ENCODE results near the gene MEGF6. TPM values are rescaled to one million over a fixed set of nuclear protein-coding genes. Genes with fewer than 3 reads are reported as not detected.

The MEGF6 gene
- total and polyA plus RNA-seq, 9 of the 15 experiments (the other 6 are each of a cell fraction or from before 2014, with no cell fraction given): 0.03 to 1.7 (median 0.24) TPM; not detected in 3

DNA sequence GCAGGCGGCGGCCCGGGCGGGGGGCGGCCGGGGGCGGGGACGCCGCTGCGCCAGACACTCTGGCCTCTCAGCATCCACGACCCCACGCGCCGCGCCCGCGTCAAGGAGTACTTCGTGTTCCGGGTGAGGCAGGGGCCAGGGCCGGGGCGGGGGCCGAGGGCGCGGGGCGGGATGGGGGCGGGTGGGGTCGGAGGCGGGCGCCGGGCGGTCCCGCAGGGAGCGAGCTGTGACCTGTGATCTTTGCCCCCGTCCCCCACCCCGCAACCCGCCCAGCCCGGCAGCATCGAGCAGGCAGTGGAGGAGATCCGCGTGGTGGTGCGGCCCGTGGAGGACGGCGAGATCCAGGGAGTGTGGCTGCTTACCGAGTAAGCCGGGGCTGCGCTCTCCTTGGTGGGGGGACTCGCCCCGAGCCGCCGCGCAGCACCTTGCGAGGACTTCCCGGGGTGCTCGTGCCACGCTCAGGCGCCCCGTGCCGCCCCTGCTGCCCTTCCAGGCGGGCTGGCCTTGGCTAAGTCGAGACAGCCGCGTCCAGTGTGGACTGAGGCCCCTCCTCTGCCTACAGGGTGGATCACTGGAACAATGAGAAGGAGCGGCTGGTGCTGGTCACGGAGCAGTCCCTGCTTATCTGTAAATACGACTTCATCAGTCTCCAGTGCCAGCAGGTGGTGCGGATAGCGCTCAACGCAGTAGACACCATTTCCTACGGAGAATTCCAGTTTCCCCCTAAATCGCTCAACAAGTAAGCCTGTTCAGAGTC, 14.0 kb upstream of the MEGF6 start (continued):
- TF ChIP-seq, protein P1, sequence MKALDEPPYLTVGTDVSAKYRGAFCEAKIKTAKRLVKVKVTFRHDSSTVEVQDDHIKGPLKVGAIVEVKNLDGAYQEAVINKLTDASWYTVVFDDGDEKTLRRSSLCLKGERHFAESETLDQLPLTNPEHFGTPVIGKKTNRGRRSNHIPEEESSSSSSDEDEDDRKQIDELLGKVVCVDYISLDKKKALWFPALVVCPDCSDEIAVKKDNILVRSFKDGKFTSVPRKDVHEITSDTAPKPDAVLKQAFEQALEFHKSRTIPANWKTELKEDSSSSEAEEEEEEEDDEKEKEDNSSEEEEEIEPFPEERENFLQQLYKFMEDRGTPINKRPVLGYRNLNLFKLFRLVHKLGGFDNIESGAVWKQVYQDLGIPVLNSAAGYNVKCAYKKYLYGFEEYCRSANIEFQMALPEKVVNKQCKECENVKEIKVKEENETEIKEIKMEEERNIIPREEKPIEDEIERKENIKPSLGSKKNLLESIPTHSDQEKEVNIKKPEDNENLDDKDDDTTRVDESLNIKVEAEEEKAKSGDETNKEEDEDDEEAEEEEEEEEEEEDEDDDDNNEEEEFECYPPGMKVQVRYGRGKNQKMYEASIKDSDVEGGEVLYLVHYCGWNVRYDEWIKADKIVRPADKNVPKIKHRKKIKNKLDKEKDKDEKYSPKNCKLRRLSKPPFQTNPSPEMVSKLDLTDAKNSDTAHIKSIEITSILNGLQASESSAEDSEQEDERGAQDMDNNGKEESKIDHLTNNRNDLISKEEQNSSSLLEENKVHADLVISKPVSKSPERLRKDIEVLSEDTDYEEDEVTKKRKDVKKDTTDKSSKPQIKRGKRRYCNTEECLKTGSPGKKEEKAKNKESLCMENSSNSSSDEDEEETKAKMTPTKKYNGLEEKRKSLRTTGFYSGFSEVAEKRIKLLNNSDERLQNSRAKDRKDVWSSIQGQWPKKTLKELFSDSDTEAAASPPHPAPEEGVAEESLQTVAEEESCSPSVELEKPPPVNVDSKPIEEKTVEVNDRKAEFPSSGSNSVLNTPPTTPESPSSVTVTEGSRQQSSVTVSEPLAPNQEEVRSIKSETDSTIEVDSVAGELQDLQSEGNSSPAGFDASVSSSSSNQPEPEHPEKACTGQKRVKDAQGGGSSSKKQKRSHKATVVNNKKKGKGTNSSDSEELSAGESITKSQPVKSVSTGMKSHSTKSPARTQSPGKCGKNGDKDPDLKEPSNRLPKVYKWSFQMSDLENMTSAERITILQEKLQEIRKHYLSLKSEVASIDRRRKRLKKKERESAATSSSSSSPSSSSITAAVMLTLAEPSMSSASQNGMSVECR (CRISPR knock-in tag; IDR thresholded peaks at IDR 0.05): peak; percentile 49; the same call in 1 of the 2 replicates
- no peak for TF ChIP-seq ZNF766 (CRISPR knock-in tag; conservative IDR thresholded peaks at IDR 0.05)
- TF ChIP-seq, protein P2, sequence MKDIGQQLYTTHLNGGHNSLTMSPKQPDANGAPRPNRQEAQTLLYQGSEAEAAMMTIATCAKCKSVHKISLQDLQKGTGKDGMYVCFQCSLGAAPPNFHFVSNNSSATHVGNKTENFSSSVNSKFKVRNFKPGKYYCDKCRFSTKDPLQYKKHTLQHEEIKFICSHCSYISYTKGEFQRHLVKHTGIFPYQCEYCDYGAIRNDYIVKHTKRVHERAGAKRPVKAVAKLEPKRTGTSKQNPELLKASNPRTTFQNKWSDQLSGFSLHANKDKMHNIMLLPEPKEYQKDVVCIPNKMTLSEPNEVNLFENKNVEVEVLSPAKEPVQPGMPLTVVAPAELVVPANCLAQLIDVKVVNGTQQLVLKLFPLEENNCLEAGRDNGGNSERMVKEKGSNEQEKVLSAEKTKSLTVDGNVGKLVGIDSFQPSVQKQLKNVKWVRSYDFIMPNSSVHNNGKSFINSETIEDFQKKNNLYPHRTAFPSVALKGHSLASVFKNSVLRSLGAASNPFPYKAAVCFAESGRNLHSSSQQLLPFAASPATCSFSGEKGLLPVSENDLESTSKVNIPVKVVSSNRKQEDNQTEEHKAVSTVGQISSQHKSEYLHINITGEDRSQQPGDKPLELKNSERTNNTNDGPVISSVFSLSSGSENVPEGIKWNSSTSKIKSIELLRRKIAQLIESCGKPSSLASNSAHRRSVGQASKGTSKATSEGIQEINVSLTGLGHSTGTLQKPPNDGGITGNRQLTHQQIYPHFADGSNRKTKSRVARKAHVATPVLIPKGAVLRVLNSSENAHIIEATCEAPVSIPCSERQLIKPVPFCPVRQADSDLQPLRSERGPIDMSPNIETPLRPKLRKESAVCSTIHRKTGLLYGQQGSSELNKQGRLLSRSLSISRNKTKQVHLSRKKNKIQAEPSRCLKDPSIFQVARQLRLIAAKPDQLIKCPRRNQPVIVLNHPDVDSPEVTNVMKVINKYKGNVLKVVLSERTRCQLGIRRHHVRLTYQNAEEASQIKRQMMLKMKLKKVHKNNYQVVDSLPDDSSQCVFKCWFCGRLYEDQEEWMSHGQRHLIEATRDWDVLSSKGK (CRISPR knock-in tag; IDR thresholded peaks at IDR 0.05): no peak
- TF ChIP-seq TARDBP (IDR thresholded peaks at IDR 0.05): no peak
- TF ChIP-seq, protein P3, sequence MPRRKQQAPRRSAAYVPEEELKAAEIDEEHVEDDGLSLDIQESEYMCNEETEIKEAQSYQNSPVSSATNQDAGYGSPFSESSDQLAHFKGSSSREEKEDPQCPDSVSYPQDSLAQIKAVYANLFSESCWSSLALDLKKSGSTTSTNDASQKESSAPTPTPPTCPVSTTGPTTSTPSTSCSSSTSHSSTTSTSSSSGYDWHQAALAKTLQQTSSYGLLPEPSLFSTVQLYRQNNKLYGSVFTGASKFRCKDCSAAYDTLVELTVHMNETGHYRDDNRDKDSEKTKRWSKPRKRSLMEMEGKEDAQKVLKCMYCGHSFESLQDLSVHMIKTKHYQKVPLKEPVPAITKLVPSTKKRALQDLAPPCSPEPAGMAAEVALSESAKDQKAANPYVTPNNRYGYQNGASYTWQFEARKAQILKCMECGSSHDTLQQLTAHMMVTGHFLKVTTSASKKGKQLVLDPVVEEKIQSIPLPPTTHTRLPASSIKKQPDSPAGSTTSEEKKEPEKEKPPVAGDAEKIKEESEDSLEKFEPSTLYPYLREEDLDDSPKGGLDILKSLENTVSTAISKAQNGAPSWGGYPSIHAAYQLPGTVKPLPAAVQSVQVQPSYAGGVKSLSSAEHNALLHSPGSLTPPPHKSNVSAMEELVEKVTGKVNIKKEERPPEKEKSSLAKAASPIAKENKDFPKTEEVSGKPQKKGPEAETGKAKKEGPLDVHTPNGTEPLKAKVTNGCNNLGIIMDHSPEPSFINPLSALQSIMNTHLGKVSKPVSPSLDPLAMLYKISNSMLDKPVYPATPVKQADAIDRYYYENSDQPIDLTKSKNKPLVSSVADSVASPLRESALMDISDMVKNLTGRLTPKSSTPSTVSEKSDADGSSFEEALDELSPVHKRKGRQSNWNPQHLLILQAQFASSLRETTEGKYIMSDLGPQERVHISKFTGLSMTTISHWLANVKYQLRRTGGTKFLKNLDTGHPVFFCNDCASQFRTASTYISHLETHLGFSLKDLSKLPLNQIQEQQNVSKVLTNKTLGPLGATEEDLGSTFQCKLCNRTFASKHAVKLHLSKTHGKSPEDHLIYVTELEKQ (CRISPR knock-in tag; IDR thresholded peaks at IDR 0.05): no peak
- no peak for TF ChIP-seq ZNF717 (CRISPR knock-in tag; IDR thresholded peaks at IDR 0.05)
- no peak for TF ChIP-seq NR1H2 (CRISPR knock-in tag; IDR thresholded peaks at IDR 0.05)
- no peak for TF ChIP-seq LEF1 (IDR thresholded peaks at IDR 0.05)
- peak; percentile 84 for TF ChIP-seq CBFA2T3 (IDR thresholded peaks at IDR 0.05)
- TF ChIP-seq ADNP (tag; IDR thresholded peaks at IDR 0.05): no peak
- TF ChIP-seq SNRNP70 (optimal IDR thresholded peaks at IDR 0.05; ENCODE audit: low read depth, low read length): no peak
- no peak for TF ChIP-seq NFATC3 (IDR thresholded peaks at IDR 0.05)
- no peak for TF ChIP-seq ZFP30 (CRISPR knock-in tag; IDR thresholded peaks at IDR 0.05; ENCODE audit: borderline replicate concordance)
- no peak for TF ChIP-seq ZSCAN32 (CRISPR knock-in tag; IDR thresholded peaks at IDR 0.05)
- TF ChIP-seq CTBP1 (IDR thresholded peaks at IDR 0.05; ENCODE audit: borderline replicate concordance): peak; percentile 59; the same call in 1 of the 2 replicates

Measured in K562 (cell line).